NCI-H1105 treated with DMSO at 0.1 percent for 48 hours (cell line): Measurements from ENCODE around the gene CERK.
"Not testable (repeated sequence)": the region's sequence is repeated elsewhere in the genome, so short reads cannot be mapped to it uniquely, and the experiment has no call there.

Source experiments
- DNase-seq: peaks from one replicate; lab custom pipeline; 2025; lab: John Stamatoyannopoulos, UW

The CERK gene

GRCh38 chr22:46646531-46647215, 91.4 kb downstream of the CERK start:
- DNase-seq, result no peak

DNA sequence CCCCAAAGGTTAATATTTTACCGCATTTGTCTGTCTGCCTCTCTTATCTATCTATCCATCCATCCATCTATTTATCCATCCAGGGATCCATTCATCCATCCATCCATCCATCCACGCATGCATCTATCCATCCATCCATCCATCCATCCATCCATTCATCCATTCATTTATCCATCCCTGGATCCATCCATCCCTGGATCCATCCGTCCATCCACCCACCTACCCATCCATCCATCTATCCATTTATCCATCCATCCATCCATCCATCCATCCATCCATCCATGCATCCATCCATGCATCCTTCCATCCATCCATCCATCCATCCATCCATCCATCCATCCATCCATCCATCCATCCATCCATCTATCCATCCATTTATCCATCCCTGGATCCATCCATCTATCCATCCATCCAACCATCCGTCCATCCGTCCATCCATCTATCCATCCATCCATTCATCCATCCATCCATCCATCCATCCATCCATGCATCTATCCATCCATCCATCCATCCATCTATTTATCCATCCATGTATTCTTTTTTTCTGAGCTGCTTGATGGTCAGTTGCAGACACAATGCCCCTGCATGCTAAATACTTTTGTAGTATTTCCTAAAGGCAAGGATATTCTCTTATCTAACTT, 95.1 kb downstream of the CERK start:
- not testable (repeated sequence) for DNase-seq

DNA sequence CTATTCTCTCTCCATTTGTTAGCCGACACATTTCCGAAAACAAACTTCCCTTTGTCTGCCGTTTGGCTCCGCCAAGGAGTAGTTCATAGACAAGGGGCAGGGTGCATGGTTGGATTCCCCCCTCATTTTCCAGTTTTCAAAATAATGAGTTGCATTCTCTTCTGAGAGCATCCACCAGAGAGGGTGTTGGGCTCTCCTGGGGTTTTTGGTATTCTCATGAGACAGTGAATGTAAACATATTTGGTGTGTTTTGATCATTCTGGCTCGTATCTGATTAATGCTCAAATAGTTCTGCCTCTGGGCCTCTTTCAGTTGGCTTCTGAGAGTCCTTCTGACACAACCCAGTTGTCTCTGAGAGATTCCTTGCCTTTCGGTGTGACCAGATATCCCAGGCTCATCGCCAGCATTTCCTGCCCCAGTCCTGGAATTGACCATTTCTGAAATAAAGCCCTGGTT, 96.2 kb downstream of the CERK start:
- DNase-seq, result no peak

GRCh38 chr22:46640293-46641055, 97.6 kb downstream of the CERK start:
- DNase-seq, result no peak

GRCh38 chr22:46639843-46640242, 98.2 kb downstream of the CERK start:
- DNase-seq, result no peak

DNA sequence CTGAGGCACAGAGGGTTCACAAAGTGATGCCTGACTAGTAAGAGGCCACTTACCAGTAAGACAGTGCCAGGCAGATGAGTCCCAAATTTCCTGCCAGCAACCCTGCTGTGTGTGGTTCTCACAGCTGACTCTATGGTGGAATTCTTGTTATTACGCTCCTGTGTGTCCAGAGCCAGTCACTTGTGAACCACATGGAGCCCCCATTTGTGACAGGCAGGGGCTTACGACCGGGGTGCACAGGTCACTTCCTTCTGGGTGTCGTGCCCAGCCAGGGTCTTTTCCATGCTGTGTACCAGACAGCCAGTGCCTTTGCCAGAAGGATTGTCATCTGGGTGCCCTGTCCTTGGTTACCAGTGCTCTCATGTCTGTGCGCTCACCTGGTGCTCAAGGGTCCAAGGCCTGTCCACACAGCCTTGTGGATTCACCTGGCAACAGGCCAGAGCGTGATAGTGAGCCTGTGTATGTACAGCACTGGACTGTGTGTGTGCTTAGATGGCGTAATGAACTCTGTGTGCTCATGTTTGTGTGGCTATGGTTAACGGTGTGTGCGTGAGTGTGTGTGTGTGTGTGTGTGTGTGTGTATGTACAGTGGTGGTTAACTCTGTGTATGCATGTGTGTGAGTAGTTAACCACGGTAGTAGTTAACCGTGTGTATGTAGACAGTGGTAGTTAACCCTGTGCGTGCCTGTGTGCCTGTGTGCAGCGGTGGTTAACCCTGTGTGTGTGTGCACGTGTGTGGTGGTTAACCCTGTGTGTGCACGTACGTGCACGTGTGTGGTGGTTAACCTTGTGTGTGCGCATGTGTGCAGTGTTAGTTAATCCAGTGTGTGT, 99.2 kb downstream of the CERK start:
- DNase-seq, result no peak

- DNase-seq, result no peak
Measured at GRCh38 chr22:46637711-46638600, 100.1 kb downstream of the CERK start.

DNA sequence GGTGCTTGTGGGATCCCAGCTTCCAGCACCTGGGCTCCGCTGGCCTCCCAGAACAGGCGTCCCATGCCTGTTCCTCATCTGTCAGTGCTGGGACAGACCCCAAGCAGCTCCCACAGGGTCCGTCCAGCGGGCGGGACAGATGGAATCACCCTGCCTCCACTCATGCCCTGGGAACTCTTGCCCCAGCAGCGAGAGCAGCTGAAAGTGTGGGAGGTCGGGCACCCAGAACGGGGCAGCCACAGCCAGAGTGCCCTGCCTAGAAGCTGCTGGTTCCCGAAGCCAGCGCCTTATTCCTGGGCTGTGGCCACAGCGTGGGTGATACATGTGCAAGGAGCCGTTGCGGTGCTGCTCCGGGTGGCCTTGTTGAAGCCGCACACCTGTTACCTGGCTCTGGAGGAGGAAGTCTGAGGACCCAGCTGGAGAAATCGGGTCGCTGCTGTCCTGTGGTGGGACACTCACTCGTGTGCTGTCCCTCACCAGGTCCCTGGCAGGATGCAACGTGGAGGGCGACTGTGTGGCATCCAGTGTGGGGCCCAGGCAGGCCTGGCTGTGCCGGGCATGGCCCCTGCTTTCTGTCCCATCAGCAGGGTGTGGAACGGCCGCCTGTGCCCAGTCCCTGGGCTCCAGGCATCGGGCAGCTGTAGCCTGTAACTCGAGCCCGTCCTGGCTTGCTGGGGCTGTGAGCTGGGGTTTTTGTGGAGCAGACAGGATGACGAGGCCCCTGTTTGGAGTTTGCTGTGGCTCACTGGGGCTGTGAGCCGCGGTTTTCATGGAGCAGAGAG, 101.6 kb downstream of the CERK start:
- DNase-seq, result no peak

- no peak for DNase-seq
Measured at GRCh38 chr22:46635756-46636155, 102.3 kb downstream of the CERK start.

DNA sequence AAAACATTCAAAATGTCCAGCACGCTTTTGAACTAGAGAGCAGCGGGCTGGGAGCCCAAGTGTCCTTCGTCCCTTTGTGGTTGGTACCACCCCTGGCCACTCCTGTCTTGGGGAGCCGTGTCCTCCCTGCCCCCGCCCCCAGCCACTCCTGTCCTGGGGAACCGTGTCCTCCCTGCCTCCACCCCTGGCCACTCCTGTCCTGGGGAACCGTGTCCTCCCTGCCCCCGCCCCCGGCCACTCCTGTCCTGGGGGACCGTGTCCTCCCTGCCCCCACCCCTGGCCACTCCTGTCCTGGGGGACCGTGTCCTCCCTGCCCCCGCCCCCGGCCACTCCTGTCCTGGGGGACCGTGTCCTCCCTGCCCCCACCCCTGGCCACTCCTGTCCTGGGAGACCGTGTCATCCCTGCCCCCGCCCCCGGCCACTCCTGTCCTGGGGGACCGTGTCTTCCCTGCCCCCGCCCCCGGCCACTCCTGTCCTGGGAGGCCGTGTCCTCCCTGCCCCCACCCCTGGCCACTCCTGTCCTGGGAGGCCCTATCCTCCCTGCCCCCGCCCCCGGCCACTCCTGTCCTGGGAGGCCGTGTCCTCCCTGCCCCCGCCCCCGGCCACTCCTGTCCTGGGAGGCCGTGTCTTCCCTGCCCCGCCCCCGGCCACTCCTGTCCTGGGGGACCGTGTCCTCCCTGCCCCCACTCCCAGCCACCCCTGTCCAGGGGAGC, 102.9 kb downstream of the CERK start:
- DNase-seq, result not testable (repeated sequence)
